Endothelial cell of umbilical vein (primary cell): Measurements from ENCODE around the gene COCH. TPM values are rescaled to one million over a fixed set of nuclear protein-coding genes. Genes with fewer than 3 reads are reported as not detected.

Experiments
- BruUV-seq: library from RNA; stranded (reverse); fragments of 400-500 nt; replicated peaks from 2 replicates; lab custom pipeline; 2021; lab: Mats Ljungman, UMichigan
- CTCF ChIA-PET: fragments of 300-600, 350-600 bp; sonication (Branson Sonifier 250); formaldehyde crosslinking; loops from one replicate; lab custom pipeline; 2021; ENCODE audit warnings: antibody characterized with exemption, inconsistent platforms; lab: Charles Lee
- POLR2A ChIA-PET: fragments of 300-600, 350-600 bp; sonication (Branson Sonifier 250); formaldehyde crosslinking; loops from one replicate; lab custom pipeline; 2021; ENCODE audit warnings: antibody characterized with exemption, inconsistent platforms; lab: Charles Lee
- DNase-seq: peaks from one replicate; pipeline ENCODE4 v3.0.0-alpha.2; 2011; ENCODE audit warnings: low read depth, low spot score
- FAIRE-seq: peaks from 2 replicates; lab custom pipeline; 2011; peaks lifted over from hg19 to GRCh38; lab: Jason Lieb, UNC
- H2AFZ ChIP-seq: 2 replicates; pipeline ENCODE4 v1.6.0; 2012; ENCODE audit warnings: low read depth, low read length, control low read depth, inconsistent platforms
- H3K27ac ChIP-seq: 2 replicates; pipeline ENCODE4 v1.5.1; 2011; ENCODE audit warnings: low read depth, mild to moderate bottlenecking, control low read depth, low read length, moderate library complexity; ENCODE audit not compliant: insufficient read depth
- H3K27me3 ChIP-seq, 2 experiments: 2 replicates each; pipeline versions ENCODE4 v1.6.0 to v1.6.1; 2011; ENCODE audit warnings: low read length in 2 of 2, mixed read lengths in 1 of 2; ENCODE audit not compliant: control insufficient read depth in 2 of 2, insufficient read depth in 2 of 2
- H3K36me3 ChIP-seq, 2 experiments: 2 replicates in 1 of 2; 3 replicates in 1 of 2; pipeline ENCODE4 v1.5.1; 2011; ENCODE audit warnings: low read length in 2 of 2, mild to moderate bottlenecking in 1 of 2, moderate library complexity in 1 of 2; ENCODE audit not compliant: control insufficient read depth in 2 of 2, insufficient read depth in 2 of 2; ENCODE audit errors: extremely low read depth in 1 of 2
- H3K4me1 ChIP-seq: 3 replicates; pipeline ENCODE4 v1.5.1; 2011; ENCODE audit warnings: mild to moderate bottlenecking, low read length; ENCODE audit not compliant: control insufficient read depth, insufficient read depth; ENCODE audit errors: extremely low read depth
- H3K4me2 ChIP-seq: 2 replicates; pipeline ENCODE4 v1.6.1; 2011; ENCODE audit warnings: low read length, control low read depth, mixed read lengths; ENCODE audit not compliant: insufficient read depth
- H3K4me3 ChIP-seq, 3 experiments: fragments of 200-600 bp in 1 of 3; sonication (generic), shearing (Covaris generic) in 1 of 3; replicated peaks in 1 of 3; 2 replicates each; pipeline ENCODE4 v1.5.1; 2011 to 2016; ENCODE audit warnings: control low read depth in 3 of 3, low read length in 3 of 3, mild to moderate bottlenecking in 2 of 3, inconsistent platforms in 1 of 3, low read depth in 1 of 3, moderate library complexity in 1 of 3; ENCODE audit not compliant: insufficient read depth in 1 of 3
- H3K79me2 ChIP-seq: 2 replicates; pipeline ENCODE4 v1.6.0; 2012; ENCODE audit warnings: low read length, inconsistent platforms; ENCODE audit not compliant: control insufficient read depth, insufficient read depth
- H3K9ac ChIP-seq: replicated peaks from 2 replicates; pipeline ENCODE3; 2011; ENCODE audit warnings: low read length, control low read depth; ENCODE audit not compliant: insufficient read depth; ENCODE audit errors: extremely low read depth
- H3K9me1 ChIP-seq: replicated peaks from 3 replicates; pipeline ENCODE4 v1.6.0; 2011; ENCODE audit warnings: mild to moderate bottlenecking, low read length; ENCODE audit not compliant: control insufficient read depth, insufficient read depth; ENCODE audit errors: extremely low read depth
- H3K9me3 ChIP-seq: replicated peaks from 2 replicates; pipeline ENCODE4 v1.5.1; 2012; ENCODE audit warnings: low read length, inconsistent platforms; ENCODE audit not compliant: control insufficient read depth, insufficient read depth
- H4K20me1 ChIP-seq: replicated peaks from 2 replicates; pipeline ENCODE3; 2011; ENCODE audit warnings: mild to moderate bottlenecking, low read length; ENCODE audit not compliant: control insufficient read depth, insufficient read depth; ENCODE audit errors: extremely low read depth
- EZH2 ChIP-seq: IDR thresholded peaks from 2 replicates; pipeline ENCODE4 v1.6.1; 2012; ENCODE audit warnings: borderline replicate concordance, low read depth, mild to moderate bottlenecking, moderate library complexity, low read length, inconsistent platforms; ENCODE audit not compliant: severe bottlenecking
- FOS ChIP-seq: IDR thresholded peaks from 2 replicates; pipeline ENCODE4 v1.6.1; 2011; ENCODE audit warnings: mild to moderate bottlenecking, low read length, moderate library complexity, borderline replicate concordance; ENCODE audit not compliant: insufficient read depth
- GATA2 ChIP-seq: IDR thresholded peaks from 2 replicates; pipeline ENCODE4 v1.7.0; 2011; ENCODE audit warnings: low read depth, mild to moderate bottlenecking, moderate library complexity, mixed read lengths, low read length; ENCODE audit not compliant: insufficient read length, insufficient read depth
- JUN ChIP-seq: IDR thresholded peaks from 2 replicates; pipeline ENCODE4 v1.6.1; 2011; ENCODE audit warnings: borderline replicate concordance, low read depth; ENCODE audit not compliant: insufficient read length, insufficient read depth
- MAX ChIP-seq: IDR thresholded peaks from 2 replicates; pipeline ENCODE4 v1.6.1; 2011; ENCODE audit not compliant: insufficient read depth, insufficient read length
- MYC ChIP-seq: IDR thresholded peaks from one replicate; pipeline ENCODE4 v1.6.1; 2011; ENCODE audit warnings: mild to moderate bottlenecking, low read depth, low read length
- POLR2A ChIP-seq: IDR thresholded peaks from 2 replicates; pipeline ENCODE4 v1.6.1; 2012; ENCODE audit warnings: low read depth, mild to moderate bottlenecking, control low read depth, low read length
- POLR2AphosphoS5 ChIP-seq: IDR thresholded peaks from 2 replicates; pipeline ENCODE4 v1.6.1; 2012; ENCODE audit warnings: low read depth, mild to moderate bottlenecking, control low read depth, low read length, moderate library complexity; ENCODE audit not compliant: insufficient read depth
- dilution Hi-C: fragments of 300-500 bp; cut with MboI; formaldehyde crosslinking; loops from one replicate; pipeline ENCODE4 v1.15.0; 2019; ENCODE audit warnings: low sequenced_read_pairs; ENCODE audit not compliant: extremely low pct_ligation_motif_present
- intact Hi-C: fragments of 100-400 bp; cut with micrococcal nuclease; formaldehyde crosslinking; loops from one replicate; pipeline ENCODE4 v1.10.0; 2022
- polyA plus RNA-seq, 4 experiments: library from polyadenylated mRNA; depleted of rRNA in 3 of 4; stranded (reverse) in 3 of 4; unstranded in 1 of 4; fragments of >200 nt; gene quantifications; 2 replicates each; pipeline versions ENCODE4 v1.2.1 to v1.2.3, GENCODE V29; 2011 to 2012; ENCODE audit warnings: missing spikeins in 1 of 4
- total RNA-seq: library from RNA; stranded (reverse); gene quantifications from 2 replicates; pipeline ENCODE4 v1.2.3, GENCODE V29; 2021
- TF ChIP-seq, protein P1 (sequence below), 2 donors: IDR thresholded peaks; 1 replicate in 1 of 2; 2 replicates in 1 of 2; pipeline ENCODE4 v1.5.1; 2011; ENCODE audit warnings: low read length in 2 of 2, mild to moderate bottlenecking in 2 of 2, moderate library complexity in 2 of 2, control low read depth in 1 of 2, inconsistent platforms in 1 of 2, low read depth in 1 of 2; ENCODE audit not compliant: insufficient read depth in 1 of 2; ENCODE audit errors: extremely low read depth in 1 of 2

Gene COCH
- total and polyA plus RNA-seq, 2 donors (not counting 3 experiments of a cell fraction or from before 2014, with no cell fraction given) = 0.87 to 1.9 TPM

- BruUV-seq = no TSS peak
- TF ChIP-seq, protein P1, sequence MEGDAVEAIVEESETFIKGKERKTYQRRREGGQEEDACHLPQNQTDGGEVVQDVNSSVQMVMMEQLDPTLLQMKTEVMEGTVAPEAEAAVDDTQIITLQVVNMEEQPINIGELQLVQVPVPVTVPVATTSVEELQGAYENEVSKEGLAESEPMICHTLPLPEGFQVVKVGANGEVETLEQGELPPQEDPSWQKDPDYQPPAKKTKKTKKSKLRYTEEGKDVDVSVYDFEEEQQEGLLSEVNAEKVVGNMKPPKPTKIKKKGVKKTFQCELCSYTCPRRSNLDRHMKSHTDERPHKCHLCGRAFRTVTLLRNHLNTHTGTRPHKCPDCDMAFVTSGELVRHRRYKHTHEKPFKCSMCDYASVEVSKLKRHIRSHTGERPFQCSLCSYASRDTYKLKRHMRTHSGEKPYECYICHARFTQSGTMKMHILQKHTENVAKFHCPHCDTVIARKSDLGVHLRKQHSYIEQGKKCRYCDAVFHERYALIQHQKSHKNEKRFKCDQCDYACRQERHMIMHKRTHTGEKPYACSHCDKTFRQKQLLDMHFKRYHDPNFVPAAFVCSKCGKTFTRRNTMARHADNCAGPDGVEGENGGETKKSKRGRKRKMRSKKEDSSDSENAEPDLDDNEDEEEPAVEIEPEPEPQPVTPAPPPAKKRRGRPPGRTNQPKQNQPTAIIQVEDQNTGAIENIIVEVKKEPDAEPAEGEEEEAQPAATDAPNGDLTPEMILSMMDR (IDR thresholded peaks at IDR 0.05; ENCODE audit: extremely low read depth in 1 of 2, insufficient read depth in 1 of 2, low read depth in 1 of 2, low read length in 2 of 2) = no peak
- no peak for TF ChIP-seq POLR2AphosphoS5
- TF ChIP-seq GATA2 = no peak
- no peak for TF ChIP-seq JUN
- no peak for TF ChIP-seq POLR2A
- no peak for TF ChIP-seq MYC
- no peak for TF ChIP-seq FOS
- no peak for TF ChIP-seq MAX
- no peak for TF ChIP-seq EZH2
- intact Hi-C loops (no loop called here), dilution Hi-C loops (no loop called here)
- no peaks in the 10 kb centered on the region for H3K79me2 ChIP-seq
- FAIRE-seq (no peak), DNase-seq (no peak)
- no peaks in the 10 kb centered on the region for H4K20me1 ChIP-seq
- ChIA-PET CTCF (no interaction called here), POLR2A (no interaction called here)
- H3K9ac ChIP-seq = no peak overlapping the region
- peaks cover 2 to 5% of the 10 kb centered on the region in 2 experiments for H3K27me3 ChIP-seq
- H3K36me3 ChIP-seq = no peaks in the 10 kb centered on the region
- no peak overlapping the region for H3K27ac ChIP-seq
- no peak overlapping the region for H3K4me2 ChIP-seq
- H3K4me3 ChIP-seq = no peak overlapping the region
- no peaks in the 10 kb centered on the region for H3K9me1 ChIP-seq
- H3K9me3 ChIP-seq = no peaks in the 10 kb centered on the region
- no peak overlapping the region for H2AFZ ChIP-seq
- H3K4me1 ChIP-seq = no peaks in the 10 kb centered on the region
These were observed 36.0 kb upstream of the COCH start for GRCh38 chr14:30838351-30838750.
